NOMO-1 (cell line): Measurements from ENCODE around the gene IQSEC3.
"Not testable (repeated sequence)": the region's sequence is repeated elsewhere in the genome, so short reads cannot be mapped to it uniquely, and the experiment has no call there.

Experiments
- DNase-seq, 2 experiments: peaks; one replicate each; lab custom pipeline; 2025; ENCODE audit not compliant: unreplicated experiment in 2 of 2; lab: John Stamatoyannopoulos, UW

The IQSEC3 gene

GRCh38 chr12:211639-212414, 145.3 kb downstream of the IQSEC3 start:
- DNase-seq, result peak in 1 of 2 experiments; percentile 49

GRCh38 chr12:212415-212714, 145.8 kb downstream of the IQSEC3 start:
- DNase-seq, result peak; percentile 46 to 71

DNA sequence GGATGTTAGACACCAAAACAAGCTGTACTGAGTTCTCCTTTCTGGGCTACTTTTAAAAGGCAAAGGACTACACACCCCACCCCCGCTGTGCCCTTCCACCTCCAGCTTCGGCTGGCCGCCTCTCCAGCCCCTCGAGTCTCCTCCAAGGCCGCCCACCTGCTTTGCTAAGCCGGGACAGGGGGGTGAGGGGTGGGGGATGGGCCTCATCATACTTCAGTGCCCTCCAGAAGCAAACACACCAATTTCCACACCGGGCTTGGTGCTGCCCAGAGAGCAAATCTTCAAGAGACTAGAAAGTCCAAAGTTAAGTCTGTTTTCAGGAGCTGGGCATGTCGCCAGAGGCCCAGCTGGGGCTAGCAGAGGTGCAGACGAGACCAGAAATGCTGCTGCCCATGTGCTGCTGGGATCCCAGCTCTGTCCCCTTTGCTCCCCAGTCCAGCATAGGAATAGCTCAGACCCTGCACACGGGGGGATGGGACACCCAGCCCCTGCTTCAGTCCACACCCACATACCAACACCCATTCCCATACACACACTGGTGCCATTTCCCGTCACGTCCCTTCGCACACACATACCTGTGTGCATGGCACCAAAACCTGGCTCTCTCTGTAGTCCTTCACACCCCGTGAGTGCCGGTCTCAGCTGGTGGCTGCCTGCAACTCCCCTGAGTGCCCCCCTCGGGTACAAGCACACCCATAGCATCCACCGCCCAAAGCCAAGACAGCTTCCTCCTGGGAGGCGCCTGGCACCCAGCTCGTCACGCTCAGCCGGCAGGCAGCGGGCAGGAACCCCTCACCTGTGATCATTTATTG, 146.4 kb downstream of the IQSEC3 start:
- no peak for DNase-seq

DNA sequence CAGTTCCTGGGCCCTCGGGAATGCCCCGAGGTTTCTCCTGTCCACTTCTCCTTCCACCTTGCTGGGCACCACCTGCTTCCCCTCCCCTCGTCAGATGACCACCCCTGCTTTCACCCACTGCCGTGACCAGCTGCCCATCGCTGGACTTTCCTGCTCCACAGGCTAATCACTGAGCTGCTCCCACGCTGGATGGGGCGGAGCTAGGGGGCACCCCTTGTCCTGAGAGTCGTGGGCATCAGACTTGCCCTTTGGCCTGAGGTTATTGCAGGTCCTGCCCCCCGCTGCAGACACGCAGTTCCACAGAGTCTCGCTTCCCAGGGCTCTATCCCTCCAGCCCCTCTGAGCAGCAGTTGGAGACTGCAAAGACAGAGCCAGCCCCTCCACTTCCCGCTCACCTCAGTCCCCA, 147.0 kb downstream of the IQSEC3 start:
- no peak for DNase-seq

DNA sequence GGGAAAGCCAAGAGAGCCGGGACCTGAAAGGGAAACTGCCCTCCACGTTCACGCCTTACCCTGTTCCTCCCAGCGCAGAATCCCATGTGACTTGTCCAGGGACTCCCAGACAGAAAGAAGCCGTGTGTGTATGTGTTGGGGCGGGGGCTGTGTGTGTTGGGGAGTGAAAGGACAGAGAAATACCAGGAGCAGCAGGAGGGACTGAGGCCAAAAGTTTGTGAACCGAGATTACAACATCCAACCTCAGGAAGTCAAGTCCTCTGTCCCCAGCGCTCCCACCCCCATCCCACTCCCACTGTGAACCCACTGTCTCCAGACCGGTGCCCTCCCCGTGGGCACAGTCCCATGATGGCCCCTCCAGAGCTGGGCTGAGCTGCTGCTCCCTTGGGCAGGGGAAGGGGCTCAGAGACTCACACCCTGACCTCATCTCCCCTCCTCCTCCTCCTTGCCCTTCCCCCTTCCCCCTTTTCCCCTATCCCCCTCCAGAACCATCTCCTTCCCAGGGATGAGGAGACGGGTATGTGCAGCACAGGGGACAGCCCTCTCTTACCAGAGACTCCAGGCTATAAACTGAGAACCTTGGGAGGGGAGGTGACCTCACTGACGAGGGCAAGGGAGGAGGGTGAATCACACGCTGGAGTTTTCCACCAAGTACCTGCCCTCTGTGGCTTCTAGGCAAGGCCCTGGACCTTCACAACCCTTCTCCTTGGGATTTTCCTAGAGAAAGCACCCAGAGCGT, 147.6 kb downstream of the IQSEC3 start, which contains the start of gene SLC6A12:
SLC6A12 (minus strand) TSS at position 155 of the 739 bp plus-strand sequence. CDS start 4,171 bp downstream, outside the sequence.
- no peak for DNase-seq

- DNase-seq, result peak; percentile 8 to 20
These were observed 148.5 kb downstream of the IQSEC3 start for GRCh38 chr12:215116-215515.

- not testable (repeated sequence) for DNase-seq
These were observed 150.5 kb downstream of the IQSEC3 start for GRCh38 chr12:217029-217428.

DNA sequence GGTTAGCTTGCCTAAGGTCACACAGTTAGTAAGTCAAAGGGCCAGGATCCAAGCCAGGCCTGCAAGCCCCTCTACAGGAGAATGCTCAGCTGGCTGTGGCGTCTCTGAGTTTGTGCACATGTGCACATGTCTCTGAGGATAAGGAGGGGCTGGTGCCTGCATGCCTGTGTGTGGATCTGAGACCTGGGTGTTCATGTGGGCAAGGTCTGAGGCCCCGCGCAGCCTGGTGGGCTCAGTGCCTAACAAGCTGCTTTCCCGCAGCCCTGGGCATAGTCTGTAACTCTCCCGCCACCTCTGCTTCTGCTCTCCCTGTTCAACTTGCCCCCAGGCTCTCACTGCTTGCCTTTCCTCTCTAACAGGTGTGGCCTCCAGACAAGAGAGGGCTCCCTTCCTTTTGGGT, 151.7 kb downstream of the IQSEC3 start:
- no peak for DNase-seq

DNA sequence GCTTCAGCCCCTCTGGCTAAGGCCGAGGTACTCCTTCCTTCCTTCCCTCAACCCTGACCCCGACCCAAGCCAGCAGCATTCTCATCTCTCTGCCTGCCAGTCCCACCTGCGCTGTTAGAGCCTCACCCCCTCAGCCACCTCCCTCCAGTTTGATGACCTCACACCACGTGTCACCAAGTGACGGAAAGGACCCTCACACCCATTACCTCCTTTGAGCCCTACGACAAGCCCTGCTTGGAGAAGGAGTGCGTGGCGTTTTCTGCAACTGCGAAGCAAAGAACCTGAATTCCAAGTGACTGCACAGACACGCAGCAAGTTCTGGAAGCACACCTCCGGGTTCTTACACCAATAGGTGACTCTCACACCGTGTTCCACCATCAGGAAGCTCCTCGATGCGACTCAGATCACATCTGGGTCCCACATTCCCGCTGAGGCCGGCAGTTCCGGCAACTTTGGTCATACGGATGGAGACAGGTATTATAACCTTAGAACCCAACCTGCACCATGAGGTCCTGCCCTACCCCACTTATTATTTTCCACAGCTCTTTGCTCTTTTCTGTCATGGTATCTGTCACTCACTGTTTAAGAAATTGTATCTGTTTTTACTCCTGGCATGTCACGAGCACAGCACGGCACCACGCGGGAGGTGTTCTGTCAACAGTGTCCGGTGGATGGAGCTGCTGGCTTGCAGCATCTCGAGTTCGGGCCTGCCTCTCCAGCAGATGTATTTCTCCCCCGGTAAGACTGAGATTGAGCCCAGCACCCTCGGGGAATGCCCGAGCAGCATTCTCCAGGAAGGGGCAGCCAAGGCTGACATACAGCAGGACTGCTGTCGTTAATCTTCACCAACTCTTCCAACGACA, 152.4 kb downstream of the IQSEC3 start:
- DNase-seq, result no peak

- peak; percentile 82 to 87 for DNase-seq
These were observed 153.4 kb downstream of the IQSEC3 start for GRCh38 chr12:219891-220352.

- DNase-seq, result no peak
These were observed 153.9 kb downstream of the IQSEC3 start for GRCh38 chr12:220491-220890.

- no peak for DNase-seq
These were observed 154.5 kb downstream of the IQSEC3 start for GRCh38 chr12:220946-221550.

DNA sequence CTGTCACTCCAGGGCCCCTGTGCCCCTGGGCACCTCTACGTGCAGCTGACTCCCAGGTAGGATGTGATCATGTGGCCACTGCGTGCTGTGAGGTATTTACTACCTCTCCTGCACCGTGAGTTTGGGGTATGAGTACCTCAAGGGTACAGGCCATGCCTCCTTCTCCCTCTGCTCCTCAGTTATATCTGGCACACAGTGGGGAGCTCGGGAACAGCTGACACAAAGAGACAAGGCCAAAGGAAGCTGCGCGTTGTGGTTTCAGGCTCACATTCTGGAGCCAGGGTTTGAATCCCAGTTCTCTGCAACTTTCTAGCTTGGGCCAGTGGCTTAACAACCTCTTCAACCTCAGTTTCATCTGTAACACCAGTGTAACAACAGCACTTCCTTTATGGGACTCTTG, 155.2 kb downstream of the IQSEC3 start:
- no peak for DNase-seq

- DNase-seq, result no peak
These were observed 157.3 kb downstream of the IQSEC3 start for GRCh38 chr12:223841-224240.

GRCh38 chr12:224330-224729, 157.8 kb downstream of the IQSEC3 start:
- DNase-seq, result no peak

DNA sequence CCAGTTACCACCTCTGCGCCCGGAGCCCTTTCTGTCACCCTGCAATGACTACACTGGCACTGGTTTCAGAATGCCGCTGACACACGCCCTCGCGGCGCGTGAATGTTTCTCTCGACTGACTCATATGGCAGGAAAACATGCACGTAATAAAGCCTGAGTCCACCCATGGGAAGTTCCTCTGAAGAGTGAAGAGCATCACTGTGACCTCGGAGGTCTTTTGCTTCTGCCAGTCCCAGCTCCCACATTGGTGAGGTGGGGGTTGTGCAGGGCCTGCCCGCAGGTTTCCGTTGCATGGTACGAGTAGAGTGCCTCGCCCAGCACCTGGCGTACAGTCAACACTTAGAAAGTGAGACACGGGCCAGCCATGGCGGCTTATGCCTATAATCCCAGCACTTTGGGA, 158.4 kb downstream of the IQSEC3 start:
- DNase-seq, result no peak

DNA sequence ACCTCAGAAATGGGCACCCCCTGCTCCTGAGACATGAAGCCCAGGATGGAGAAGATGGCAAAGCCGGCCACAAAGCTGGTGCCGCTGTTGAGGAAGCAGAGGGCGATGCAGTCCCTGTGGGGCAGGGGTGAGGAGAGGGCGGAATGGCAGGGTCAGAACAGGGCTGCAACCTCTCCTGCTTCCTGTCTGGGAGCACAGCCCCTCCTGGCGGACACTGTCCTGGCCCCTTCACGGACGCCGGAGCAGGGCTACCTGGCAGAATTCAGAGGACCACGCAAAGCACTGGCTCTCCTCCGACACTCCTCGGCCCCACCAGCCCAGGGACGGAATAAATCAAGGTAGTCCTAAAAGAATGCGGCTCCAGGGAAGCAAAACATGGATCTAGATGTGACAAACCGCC, 159.8 kb downstream of the IQSEC3 start:
- no peak for DNase-seq

DNA sequence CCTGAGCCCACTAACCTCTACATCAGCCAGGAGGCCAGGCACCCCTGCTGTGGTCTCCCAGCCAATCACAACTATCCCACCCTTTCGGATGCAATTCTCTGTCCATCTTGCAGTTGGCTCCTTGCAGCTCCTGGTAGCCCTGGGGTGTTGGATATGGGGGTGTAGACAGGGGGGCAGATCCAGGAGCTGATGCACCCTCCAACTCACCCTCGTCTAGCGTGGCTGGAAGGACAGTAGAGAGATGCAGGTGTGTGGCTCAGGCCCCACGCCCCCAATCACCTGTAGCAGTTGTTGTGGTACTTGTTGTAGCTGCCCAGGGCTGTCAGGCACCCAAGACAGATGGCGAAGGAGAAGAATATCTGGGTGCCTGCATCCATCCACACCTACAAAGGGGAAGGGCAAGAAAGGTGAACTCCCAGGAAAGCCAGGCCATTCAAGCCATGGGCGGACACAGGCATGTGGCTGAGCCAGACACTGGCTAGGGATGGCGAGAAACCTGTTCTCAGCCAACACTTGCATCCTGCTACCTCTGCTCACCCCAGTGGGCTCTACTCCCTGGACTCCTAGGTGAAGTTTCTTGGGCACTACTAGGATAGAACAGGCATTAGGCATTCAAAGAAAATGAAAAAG, 160.8 kb downstream of the IQSEC3 start:
- DNase-seq, result no peak
